GM12878 (cell line): ENCODE measurements around the gene TBC1D20. TPM values are rescaled to one million over a fixed set of nuclear protein-coding genes. Genes with fewer than 3 reads are reported as not detected.

Experiments used
- ATAC-seq: fragments of 200-7000 bp; cut with Tn5 transposase; 3 replicates; pipeline ENCODE4 v1.9.1; 2020; ENCODE audit warnings: mild to moderate bottlenecking, moderate library complexity
- BruUV-seq: library from RNA; stranded (reverse); fragments of 400-500 nt; replicated peaks from 2 replicates; lab custom pipeline; 2021; lab: Mats Ljungman, UMichigan
- CTCF ChIA-PET: fragments of 300-600 bp; sonication (Branson Sonifier 250); formaldehyde crosslinking; extraction: SDS; loops from one replicate; lab custom pipeline; 2021; ENCODE audit warnings: inconsistent platforms; lab: Yijun Ruan, JAX
- POLR2A ChIA-PET: fragments of 350-600 bp; formaldehyde crosslinking; extraction: SDS; loops from one replicate; lab custom pipeline; 2021; ENCODE audit warnings: inconsistent platforms; lab: Charles Lee
- RAD21 ChIA-PET: fragments of 300-600 bp; sonication (Branson Sonifier 250); formaldehyde crosslinking; loops from one replicate; lab custom pipeline; 2023; ENCODE audit warnings: antibody characterized with exemption; ENCODE audit not compliant: unreplicated experiment; lab: Charles Lee
- SMC1A ChIA-PET: fragments of 300-600 bp; sonication (Branson Sonifier 250); formaldehyde crosslinking; loops from one replicate; lab custom pipeline; 2023; ENCODE audit not compliant: unreplicated experiment, uncharacterized antibody; lab: Charles Lee
- DNase-seq: peaks from one replicate; pipeline ENCODE4 v3.0.0-alpha.2; 2011; ENCODE audit warnings: low read depth, low spot score
- FAIRE-seq: peaks from 3 replicates; lab custom pipeline; 2011; peaks lifted over from hg19 to GRCh38; lab: Jason Lieb, UNC
- H2AFZ ChIP-seq: 2 replicates; pipeline ENCODE4 v1.6.0; 2011; ENCODE audit warnings: low read depth, low read length, control low read depth; ENCODE audit not compliant: control insufficient read depth
- H3K27ac ChIP-seq: 2 replicates; pipeline ENCODE4 v1.5.1; 2011; ENCODE audit warnings: control low read depth; ENCODE audit not compliant: control insufficient read depth, insufficient read depth
- H3K27me3 ChIP-seq, 2 experiments: replicated peaks in 1 of 2; 2 replicates each; pipeline versions ENCODE4 v1.6.0 to v1.6.1; 2011; ENCODE audit warnings: low read length in 1 of 2; ENCODE audit not compliant: control insufficient read depth in 2 of 2, insufficient read depth in 2 of 2
- H3K36me3 ChIP-seq, 2 experiments: 2 replicates each; pipeline ENCODE4 v1.5.1; 2011; ENCODE audit warnings: low read length in 1 of 2; ENCODE audit not compliant: control insufficient read depth in 2 of 2, insufficient read depth in 2 of 2
- H3K4me1 ChIP-seq: 2 replicates; pipeline ENCODE4 v1.6.1; 2011; ENCODE audit warnings: mild to moderate bottlenecking, low read length, moderate library complexity, mixed read lengths; ENCODE audit not compliant: control insufficient read depth, insufficient read depth
- H3K4me2 ChIP-seq: 2 replicates; pipeline ENCODE4 v1.6.0; 2011; ENCODE audit warnings: control low read depth; ENCODE audit not compliant: control insufficient read depth, insufficient read depth
- H3K4me3 ChIP-seq: fragments of 200-600 bp; sonication (generic); 2 replicates; pipeline ENCODE4 v1.5.1; 2016
- H3K79me2 ChIP-seq: 2 replicates; pipeline ENCODE4 v1.6.0; 2011; ENCODE audit warnings: low read length; ENCODE audit not compliant: control insufficient read depth, insufficient read depth
- H3K9ac ChIP-seq: 2 replicates; pipeline ENCODE4 v1.8.0; 2011; ENCODE audit warnings: low read length, control low read depth, mixed read lengths; ENCODE audit not compliant: control insufficient read depth, insufficient read depth
- H3K9me3 ChIP-seq: replicated peaks from 3 replicates; pipeline ENCODE4 v1.5.1; 2011; ENCODE audit warnings: mild to moderate bottlenecking, low read length; ENCODE audit not compliant: control insufficient read depth, insufficient read depth
- H4K20me1 ChIP-seq: 2 replicates; pipeline ENCODE4 v1.6.0; 2011; ENCODE audit not compliant: control insufficient read depth, insufficient read depth
- BMI1 ChIP-seq: fragments of 450-650 bp; IDR thresholded peaks from 2 replicates; pipeline ENCODE4 v1.6.1; 2016; ENCODE audit warnings: mild to moderate bottlenecking, moderate library complexity, borderline replicate concordance
- NR2C2 ChIP-seq: IDR thresholded peaks from 2 replicates; pipeline ENCODE4 v1.6.1; 2011; ENCODE audit warnings: borderline replicate concordance, low read depth; ENCODE audit not compliant: control insufficient read depth, insufficient read length
- SUPT20H ChIP-seq: IDR thresholded peaks from 2 replicates; pipeline ENCODE4 v1.6.1; 2011; ENCODE audit warnings: low read depth, mild to moderate bottlenecking, low read length, moderate library complexity, borderline replicate concordance; ENCODE audit not compliant: control insufficient read depth
- WGBS: methylation state at CpG from one replicate; pipeline ENCODE4 v1.1.6; 2016; ENCODE audit warnings: low lambda C conversion rate; ENCODE audit not compliant: insufficient replicate concordance, insufficient coverage; ENCODE audit errors: missing lambda C conversion rate; 5-methylcytosine and 5-hydroxymethylcytosine counted together
- in situ Hi-C: fragments of 300-500 bp; cut with MboI; formaldehyde crosslinking; loops from 9 replicates; pipeline ENCODE4 v1.14.3; 2018; ENCODE audit warnings: mixed read lengths
- intact Hi-C: fragments of 100-400 bp; cut with micrococcal nuclease; formaldehyde crosslinking; loops from one replicate; pipeline ENCODE4 v1.14.2; 2022; ENCODE audit not compliant: unreplicated experiment
- polyA plus RNA-seq, 11 experiments: library from polyadenylated mRNA; depleted of rRNA in 4 of 11; unstranded in 6 of 11; stranded (reverse) in 5 of 11; fragments of >200 nt; fragmentation: Nextera tagmentation in 4 of 11; fragmentation: Illumina TruSeq in 1 of 11; extraction: Ambion mirVana in 4 of 11; extraction: Trizol in 1 of 11; gene quantifications; 1 replicate in 1 of 11; 2 replicates in 10 of 11; pipeline versions ENCODE4 v1.2.1 to v1.2.3, GENCODE V29; 2011 to 2016; ENCODE audit warnings: inconsistent platforms in 2 of 11, missing spikeins in 2 of 11, low read depth in 1 of 11
- total RNA-seq, 4 experiments: library from RNA; depleted of rRNA in 3 of 4; stranded (reverse); fragments of >200 nt in 3 of 4; fragmentation: Illumina TruSeq in 1 of 4; extraction: Trizol in 1 of 4; gene quantifications; 2 replicates each; pipeline versions ENCODE4 v1.2.1 to v1.2.3, GENCODE V29; 2013 to 2021
- TF ChIP-seq, protein P1 (sequence below): IDR thresholded peaks from 2 replicates; pipeline ENCODE4 v1.6.1; 2011; ENCODE audit warnings: borderline replicate concordance, low read depth, mild to moderate bottlenecking, moderate library complexity, mixed read lengths, low read length; ENCODE audit not compliant: insufficient read depth; ENCODE audit errors: extremely low read length

The TBC1D20 gene
- total and polyA plus RNA-seq, 10 of the 15 experiments (the other 5 are each of a cell fraction or from before 2014, with no cell fraction given), result 4.3 to 17.9 (median 11.2) TPM

DNA sequence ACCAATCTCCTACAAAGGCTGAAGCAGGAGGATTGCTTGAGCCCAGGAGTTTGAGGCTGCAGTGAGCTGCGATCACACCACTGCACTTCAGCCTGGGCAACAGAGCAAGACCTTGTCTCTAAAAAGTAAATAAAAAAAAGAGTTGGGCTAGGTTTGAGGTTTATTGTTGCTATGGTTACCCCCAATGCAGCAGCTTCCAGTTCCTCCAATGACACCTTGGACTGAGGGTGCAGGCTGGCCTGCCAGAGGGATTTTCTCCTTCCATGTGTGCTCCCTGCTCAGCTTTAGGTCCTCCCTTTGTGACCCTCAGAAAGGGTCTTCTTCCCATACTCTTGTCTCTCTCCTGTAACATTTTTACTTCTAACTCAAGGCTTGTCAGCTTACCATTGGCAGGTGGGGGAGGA lies 10.6 kb upstream of the TBC1D20 start:
- FAIRE-seq, result no peak
- ChIA-PET CTCF (interaction anchor here (1.4 to 1.8 kb wide), 2 partner anchors 41 to 118 kb away, joined by 4 read pairs; no protein-coding TSS in a partner anchor), POLR2A (no interaction called here), SMC1A (interaction anchor here (0.6 to 1.6 kb wide), 3 partner anchors 10 to 72 kb away, joined by 3 to 5 read pairs (median 3); no protein-coding TSS in a partner anchor), RAD21 (no interaction called here)
- no peak overlapping the region for H2AFZ ChIP-seq
- no peaks in the 10 kb centered on the region for H3K79me2 ChIP-seq
- no peak for ATAC-seq
- in situ Hi-C loops, result no loop called here
- TF ChIP-seq BMI1, result peak; percentile 66; the same call in 1 of the 2 replicates
- no peak for TF ChIP-seq NR2C2
- DNase-seq, result no peak
- H3K4me3 ChIP-seq, result no peak overlapping the region
- H3K4me1 ChIP-seq, result no peaks in the 10 kb centered on the region
- 93% methylated on average over 1 of the region's 1 CpG for WGBS
- no peaks in the 10 kb centered on the region; the same call in 1 of the 3 replicates for H3K9me3 ChIP-seq
- intact Hi-C loops, result no loop called here
- no TSS peak for BruUV-seq
- H4K20me1 ChIP-seq, result no peaks in the 10 kb centered on the region
- H3K4me2 ChIP-seq, result no peak overlapping the region
- H3K27me3 ChIP-seq, result no peaks in the 10 kb centered on the region
- H3K27ac ChIP-seq, result no peak overlapping the region
- no peak overlapping the region for H3K9ac ChIP-seq
- H3K36me3 ChIP-seq, result peaks cover 0 to 5% of the 10 kb centered on the region in 2 experiments; a peak in 1 of 4 replicates

DNA sequence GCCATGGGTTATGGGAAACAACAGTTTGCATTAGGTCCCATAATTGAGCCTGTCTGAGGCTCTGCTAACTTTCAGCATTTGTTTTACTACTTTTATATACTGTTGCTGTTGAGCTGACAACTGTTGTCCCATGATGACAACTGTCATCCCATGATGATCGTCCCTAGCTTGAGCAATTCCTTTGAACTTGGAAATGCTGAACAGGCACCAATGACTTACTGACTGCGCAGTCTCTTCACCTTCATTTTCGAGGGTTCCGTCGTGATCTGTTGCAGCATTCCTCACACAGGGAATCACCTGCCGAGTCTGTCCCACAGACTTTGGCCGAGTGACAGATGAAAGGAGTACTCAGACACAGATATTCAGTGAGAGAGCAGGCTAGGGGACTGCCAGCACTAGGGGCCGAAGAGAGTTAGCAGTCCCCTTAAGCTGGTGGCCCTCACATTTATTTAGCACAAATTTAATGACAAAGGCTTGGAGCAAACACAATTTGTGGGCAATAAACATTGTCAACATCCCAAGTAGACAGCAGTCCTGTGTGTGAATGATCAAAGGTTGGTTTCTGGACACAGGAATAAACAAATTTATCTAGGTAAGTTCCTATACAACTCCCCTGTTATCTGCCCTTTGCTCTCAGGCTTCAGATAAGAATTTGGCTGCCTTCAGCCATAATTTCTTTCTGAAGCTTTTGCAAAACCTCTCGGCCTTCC lies 10.0 kb upstream of the TBC1D20 start:
- TF ChIP-seq, protein P1, sequence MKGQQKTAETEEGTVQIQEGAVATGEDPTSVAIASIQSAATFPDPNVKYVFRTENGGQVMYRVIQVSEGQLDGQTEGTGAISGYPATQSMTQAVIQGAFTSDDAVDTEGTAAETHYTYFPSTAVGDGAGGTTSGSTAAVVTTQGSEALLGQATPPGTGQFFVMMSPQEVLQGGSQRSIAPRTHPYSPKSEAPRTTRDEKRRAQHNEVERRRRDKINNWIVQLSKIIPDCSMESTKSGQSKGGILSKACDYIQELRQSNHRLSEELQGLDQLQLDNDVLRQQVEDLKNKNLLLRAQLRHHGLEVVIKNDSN, result no peak
- no peak for TF ChIP-seq SUPT20H
- TF ChIP-seq, all 136 proteins: peak for 0
- no peaks in the 10 kb centered on the region for H4K20me1 ChIP-seq
- no peak overlapping the region for H3K4me3 ChIP-seq
- H3K79me2 ChIP-seq, result no peaks in the 10 kb centered on the region
- H3K27me3 ChIP-seq, result no peaks in the 10 kb centered on the region
- H3K4me1 ChIP-seq, result no peaks in the 10 kb centered on the region
- intact Hi-C loops, result no loop called here
- H3K27ac ChIP-seq, result no peak overlapping the region
- in situ Hi-C loops, result no loop called here
- H3K4me2 ChIP-seq, result no peak overlapping the region
- peaks cover 4% of the 10 kb centered on the region; the same call in 2 of the 3 replicates for H3K9me3 ChIP-seq
- H3K9ac ChIP-seq, result no peak overlapping the region
- no peak for FAIRE-seq
- 95% methylated on average over 9 of the region's 9 CpGs for WGBS
- no TSS peak for BruUV-seq
- DNase-seq, result no peak
- ChIA-PET RAD21 (no interaction called here), POLR2A (no interaction called here), CTCF (interaction anchor here (1.8 kb wide), 1 partner anchor 117 kb away, joined by 4 read pairs; no protein-coding TSS in a partner anchor), SMC1A (interaction anchor here (0.6 to 1.6 kb wide), 5 partner anchors 9 to 207 kb away, joined by 3 to 5 read pairs (median 3); no protein-coding TSS in a partner anchor)
- H3K36me3 ChIP-seq, result peaks cover 0 to 3% of the 10 kb centered on the region in 2 experiments; a peak in 1 of 4 replicates
- ATAC-seq, result no peak
- no peak overlapping the region for H2AFZ ChIP-seq
